ENCODE data around the gene TOM1. TPM values are rescaled to one million over a fixed set of nuclear protein-coding genes. Genes with fewer than 3 reads are reported as not detected.
"Not testable (repeated sequence)": the region's sequence is repeated elsewhere in the genome, so short reads cannot be mapped to it uniquely, and the experiment has no call there.

Gene TOM1
- total and polyA plus RNA-seq, 4 donors, result 19.8 to 50.5 (median 44.0) TPM

GRCh38 chr22:35384975-35385588 lies 85.4 kb downstream of the TOM1 start:
- 83 to 84% methylated on average over 6 of the region's 6 CpGs for WGBS, 2 donors
- no peak overlapping the region for H3K4me3 ChIP-seq (ENCODE audit: low read length in 2 of 2)
- no peaks in the 10 kb centered on the region for H3K27me3 ChIP-seq (ENCODE audit: control insufficient read depth in 1 of 2, insufficient read depth in 2 of 2, low read length in 1 of 2)
- DNase-seq, result no peak
- no peaks in the 10 kb centered on the region for H3K9me3 ChIP-seq (ENCODE audit: control insufficient read depth, low read length)
- no peak overlapping the region for H3K27ac ChIP-seq (ENCODE audit: low read depth in 1 of 2, low read length in 2 of 2)
- ATAC-seq (ENCODE audit: low FRiP score), result no peak
- intact Hi-C loops (cut with DNase I), result no loop called here
- H3K36me3 ChIP-seq (ENCODE audit: control insufficient read depth in 1 of 2, insufficient read depth in 2 of 2, low read length in 1 of 2), result no peaks in the 10 kb centered on the region
- H3K4me1 ChIP-seq (ENCODE audit: control insufficient read depth in 1 of 2, insufficient read depth in 2 of 2, low read length in 2 of 2), result no peaks in the 10 kb centered on the region

- H3K36me3 ChIP-seq (ENCODE audit: control insufficient read depth in 1 of 2, insufficient read depth in 2 of 2, low read length in 1 of 2), result no peaks in the 10 kb centered on the region
Observed at GRCh38 chr22:35386670-35387288, 87.1 kb downstream of the TOM1 start.

GRCh38 chr22:35390933-35391332 lies 91.2 kb downstream of the TOM1 start:
- H3K9me3 ChIP-seq (ENCODE audit: control insufficient read depth, low read length), result no peaks in the 10 kb centered on the region
- H3K27ac ChIP-seq (ENCODE audit: low read depth in 1 of 2, low read length in 2 of 2), result no peak overlapping the region
- intact Hi-C loops (cut with DNase I), result no loop called here
- no peaks in the 10 kb centered on the region for H3K27me3 ChIP-seq (ENCODE audit: control insufficient read depth in 1 of 2, insufficient read depth in 2 of 2, low read length in 1 of 2)
- H3K4me3 ChIP-seq (ENCODE audit: low read length in 2 of 2), result no peak overlapping the region
- no peak for DNase-seq
- 87 to 90% methylated on average over 5 of the region's 5 CpGs for WGBS, 2 donors
- no peaks in the 10 kb centered on the region for H3K36me3 ChIP-seq (ENCODE audit: control insufficient read depth in 1 of 2, insufficient read depth in 2 of 2, low read length in 1 of 2)
- no peaks in the 10 kb centered on the region for H3K4me1 ChIP-seq (ENCODE audit: control insufficient read depth in 1 of 2, insufficient read depth in 2 of 2, low read length in 2 of 2)
- ATAC-seq (ENCODE audit: low FRiP score), result no peak

More at GRCh38 chr22:35386670-35387288, 87.1 kb downstream of the TOM1 start:
- Histone ChIP-seq H3K4me3 (ENCODE audit: low read length in 2 of 2) (no peak overlapping the region), H3K27ac (ENCODE audit: low read depth in 1 of 2, low read length in 2 of 2) (no peak overlapping the region), H3K9me3 (ENCODE audit: control insufficient read depth, low read length) (no peaks in the 10 kb centered on the region), H3K4me1 (ENCODE audit: control insufficient read depth in 1 of 2, insufficient read depth in 2 of 2, low read length in 2 of 2) (no peaks in the 10 kb centered on the region), H3K27me3 (ENCODE audit: control insufficient read depth in 1 of 2, insufficient read depth in 2 of 2, low read length in 1 of 2) (no peaks in the 10 kb centered on the region)
- ATAC-seq (ENCODE audit: low FRiP score) (no peak), DNase-seq (no peak)
- intact Hi-C loops (cut with DNase I), result no loop called here
- WGBS, 2 donors, result 95 to 97% methylated on average over 19 of the region's 19 CpGs

GRCh38 chr22:35392357-35392756 lies 92.7 kb downstream of the TOM1 start:
- Histone ChIP-seq H3K4me1 (ENCODE audit: control insufficient read depth in 1 of 2, insufficient read depth in 2 of 2, low read length in 2 of 2) (no peaks in the 10 kb centered on the region), H3K9me3 (ENCODE audit: control insufficient read depth, low read length) (no peaks in the 10 kb centered on the region), H3K27me3 (ENCODE audit: control insufficient read depth in 1 of 2, insufficient read depth in 2 of 2, low read length in 1 of 2) (no peaks in the 10 kb centered on the region), H3K27ac (ENCODE audit: low read depth in 1 of 2, low read length in 2 of 2) (no peak overlapping the region), H3K4me3 (ENCODE audit: low read length in 2 of 2) (no peak overlapping the region), H3K36me3 (ENCODE audit: control insufficient read depth in 1 of 2, insufficient read depth in 2 of 2, low read length in 1 of 2) (no peaks in the 10 kb centered on the region)
- intact Hi-C loops (cut with DNase I), result no loop called here
- ATAC-seq (ENCODE audit: low FRiP score), result no peak
- no peak for DNase-seq
- 96% methylated on average over 2 of the region's 2 CpGs for WGBS, 2 donors

- Histone ChIP-seq H3K9me3 (ENCODE audit: control insufficient read depth, low read length) (no peaks in the 10 kb centered on the region), H3K27ac (ENCODE audit: low read depth in 1 of 2, low read length in 2 of 2) (peak overlapping the region in 1 of 2 donors; percentile 11), H3K4me3 (ENCODE audit: low read length in 2 of 2) (no peak overlapping the region), H3K27me3 (ENCODE audit: control insufficient read depth in 1 of 2, insufficient read depth in 2 of 2, low read length in 1 of 2) (no peaks in the 10 kb centered on the region), H3K4me1 (ENCODE audit: control insufficient read depth in 1 of 2, insufficient read depth in 2 of 2, low read length in 2 of 2) (no peaks in the 10 kb centered on the region), H3K36me3 (ENCODE audit: control insufficient read depth in 1 of 2, insufficient read depth in 2 of 2, low read length in 1 of 2) (no peaks in the 10 kb centered on the region)
- intact Hi-C loops (cut with DNase I), result no loop called here
- DNase-seq, result no peak
- 69 to 71% methylated on average over 16 of the region's 16 CpGs for WGBS, 2 donors
- ATAC-seq (ENCODE audit: low FRiP score), result no peak
Observed at GRCh38 chr22:35393116-35394010, 93.7 kb downstream of the TOM1 start.

- no peaks in the 10 kb centered on the region for H3K9me3 ChIP-seq (ENCODE audit: control insufficient read depth, low read length)
- peak overlapping the region in 1 of 2 donors; percentile 11 for H3K27ac ChIP-seq (ENCODE audit: low read depth in 1 of 2, low read length in 2 of 2)
- intact Hi-C loops (cut with DNase I), result no loop called here
- DNase-seq (no peak), ATAC-seq (ENCODE audit: low FRiP score) (no peak)
- 2 to 3% methylated on average over 4 of the region's 4 CpGs for WGBS, 2 donors
- no peaks in the 10 kb centered on the region for H3K36me3 ChIP-seq (ENCODE audit: control insufficient read depth in 1 of 2, insufficient read depth in 2 of 2, low read length in 1 of 2)
- no peak overlapping the region for H3K4me3 ChIP-seq (ENCODE audit: low read length in 2 of 2)
- H3K4me1 ChIP-seq (ENCODE audit: control insufficient read depth in 1 of 2, insufficient read depth in 2 of 2, low read length in 2 of 2), result no peaks in the 10 kb centered on the region
- no peaks in the 10 kb centered on the region for H3K27me3 ChIP-seq (ENCODE audit: control insufficient read depth in 1 of 2, insufficient read depth in 2 of 2, low read length in 1 of 2)
Observed at GRCh38 chr22:35394011-35394312, 94.3 kb downstream of the TOM1 start.

- ATAC-seq (ENCODE audit: low FRiP score) (no peak), DNase-seq (no peak)
- no peaks in the 10 kb centered on the region for H3K9me3 ChIP-seq (ENCODE audit: control insufficient read depth, low read length)
- no peaks in the 10 kb centered on the region for H3K27me3 ChIP-seq (ENCODE audit: control insufficient read depth in 1 of 2, insufficient read depth in 2 of 2, low read length in 1 of 2)
- no peaks in the 10 kb centered on the region for H3K4me1 ChIP-seq (ENCODE audit: control insufficient read depth in 1 of 2, insufficient read depth in 2 of 2, low read length in 2 of 2)
- H3K36me3 ChIP-seq (ENCODE audit: control insufficient read depth in 1 of 2, insufficient read depth in 2 of 2, low read length in 1 of 2), result no peaks in the 10 kb centered on the region
- intact Hi-C loops (cut with DNase I), result no loop called here
- no peak overlapping the region for H3K27ac ChIP-seq (ENCODE audit: low read depth in 1 of 2, low read length in 2 of 2)
- no peak overlapping the region for H3K4me3 ChIP-seq (ENCODE audit: low read length in 2 of 2)
- WGBS, 2 donors, result 94 to 96% methylated on average over 5 of the region's 5 CpGs
Observed at GRCh38 chr22:35394810-35395563, 95.3 kb downstream of the TOM1 start.

- H3K36me3 ChIP-seq (ENCODE audit: control insufficient read depth in 1 of 2, insufficient read depth in 2 of 2, low read length in 1 of 2); H3K4me1 ChIP-seq (ENCODE audit: control insufficient read depth in 1 of 2, insufficient read depth in 2 of 2, low read length in 2 of 2); H3K9me3 ChIP-seq (ENCODE audit: control insufficient read depth, low read length); H3K27me3 ChIP-seq (ENCODE audit: control insufficient read depth in 1 of 2, insufficient read depth in 2 of 2, low read length in 1 of 2); H3K4me3 ChIP-seq (ENCODE audit: low read length in 2 of 2); ATAC-seq (ENCODE audit: low FRiP score); H3K27ac ChIP-seq (ENCODE audit: low read depth in 1 of 2, low read length in 2 of 2); intact Hi-C loops (cut with DNase I): not testable (repeated sequence)
- peak in 1 of 2 donors; percentile 60 for DNase-seq
- WGBS, 2 donors, result 85 to 86% methylated on average over 6 of the region's 6 CpGs
Observed at GRCh38 chr22:35396622-35397021, 96.9 kb downstream of the TOM1 start.
